Duodenal mucosa (tissue), 2 donors: Measurements from ENCODE around the gene MAML2.

ENCODE experiments used
- H3K27ac ChIP-seq: one replicate; pipeline ENCODE4 v1.7.0; 2013; ENCODE audit warnings: low read depth, low read length
- H3K27me3 ChIP-seq, 2 donors: one replicate each; pipeline ENCODE4 v1.7.0; 2013; ENCODE audit warnings: low read length in 2 of 2, control low read depth in 1 of 2; ENCODE audit not compliant: insufficient read depth in 2 of 2, control insufficient read depth in 1 of 2
- H3K36me3 ChIP-seq, 2 donors: one replicate each; pipeline ENCODE4 v1.7.0; 2013; ENCODE audit warnings: low read length in 2 of 2, control low read depth in 1 of 2; ENCODE audit not compliant: insufficient read depth in 2 of 2, control insufficient read depth in 1 of 2
- H3K4me1 ChIP-seq, 2 donors: one replicate each; pipeline ENCODE4 v1.7.0; 2013; ENCODE audit warnings: low read length in 2 of 2, control low read depth in 1 of 2; ENCODE audit not compliant: insufficient read depth in 2 of 2, control insufficient read depth in 1 of 2
- H3K4me3 ChIP-seq, 2 donors: one replicate each; pipeline ENCODE4 v1.7.0; 2013; ENCODE audit warnings: low read length in 2 of 2, low read depth in 1 of 2
- H3K9ac ChIP-seq, 2 donors: one replicate each; pipeline ENCODE4 v1.7.0; 2013; ENCODE audit warnings: low read length in 2 of 2, low read depth in 1 of 2
- H3K9me3 ChIP-seq, 2 donors: one replicate each; pipeline ENCODE4 v1.7.0; 2013; ENCODE audit warnings: low read length in 2 of 2, control low read depth in 1 of 2; ENCODE audit not compliant: control insufficient read depth in 1 of 2

Gene MAML2

GRCh38 chr11:96329855-96330510 is 13.0 kb downstream of the MAML2 start:
- H3K4me3 ChIP-seq: no peak overlapping the region
- no peaks in the 10 kb centered on the region for H3K36me3 ChIP-seq
- peaks cover 12 to 25% of the 10 kb centered on the region in 2 donors for H3K4me1 ChIP-seq
- H3K9ac ChIP-seq: no peak overlapping the region
- H3K9me3 ChIP-seq: no peaks in the 10 kb centered on the region
- H3K27ac ChIP-seq: no peak overlapping the region
- H3K27me3 ChIP-seq: no peaks in the 10 kb centered on the region

GRCh38 chr11:96329419-96329818 is 13.6 kb downstream of the MAML2 start:
- H3K4me1 ChIP-seq: peaks cover 12 to 25% of the 10 kb centered on the region in 2 donors
- H3K9me3 ChIP-seq: no peaks in the 10 kb centered on the region
- H3K9ac ChIP-seq: no peak overlapping the region
- no peak overlapping the region for H3K27ac ChIP-seq
- H3K27me3 ChIP-seq: no peaks in the 10 kb centered on the region
- H3K4me3 ChIP-seq: no peak overlapping the region
- no peaks in the 10 kb centered on the region for H3K36me3 ChIP-seq

- H3K4me1 ChIP-seq: peaks cover 12 to 25% of the 10 kb centered on the region in 2 donors
- no peak overlapping the region for H3K9ac ChIP-seq
- no peak overlapping the region for H3K27ac ChIP-seq
- no peak overlapping the region for H3K4me3 ChIP-seq
- no peaks in the 10 kb centered on the region for H3K36me3 ChIP-seq
- no peaks in the 10 kb centered on the region for H3K27me3 ChIP-seq
- H3K9me3 ChIP-seq: no peaks in the 10 kb centered on the region
These were observed 14.5 kb downstream of the MAML2 start for GRCh38 chr11:96328395-96329010.

GRCh38 chr11:96326959-96327358 is 16.0 kb downstream of the MAML2 start:
- Histone ChIP-seq H3K4me1 (peaks cover 1 to 10% of the 10 kb centered on the region in 2 donors), H3K36me3 (no peaks in the 10 kb centered on the region), H3K9ac (no peak overlapping the region), H3K27me3 (no peaks in the 10 kb centered on the region), H3K9me3 (no peaks in the 10 kb centered on the region), H3K27ac (no peak overlapping the region), H3K4me3 (no peak overlapping the region)

GRCh38 chr11:96324912-96325311 is 18.1 kb downstream of the MAML2 start:
- Histone ChIP-seq H3K9me3 (no peaks in the 10 kb centered on the region), H3K27ac (no peak overlapping the region), H3K9ac (no peak overlapping the region), H3K4me3 (no peak overlapping the region), H3K4me1 (peaks cover 0 to 6% of the 10 kb centered on the region in 2 donors), H3K27me3 (no peaks in the 10 kb centered on the region), H3K36me3 (no peaks in the 10 kb centered on the region)

- Histone ChIP-seq H3K9ac (no peak overlapping the region), H3K9me3 (no peaks in the 10 kb centered on the region), H3K36me3 (no peaks in the 10 kb centered on the region), H3K4me3 (no peak overlapping the region), H3K27me3 (no peaks in the 10 kb centered on the region), H3K27ac (no peak overlapping the region), H3K4me1 (no peaks in the 10 kb centered on the region)
These were observed 19.4 kb downstream of the MAML2 start for GRCh38 chr11:96323642-96323985.

- no peak overlapping the region for H3K9ac ChIP-seq
- H3K27me3 ChIP-seq: no peaks in the 10 kb centered on the region
- no peaks in the 10 kb centered on the region for H3K36me3 ChIP-seq
- H3K4me3 ChIP-seq: no peak overlapping the region
- H3K4me1 ChIP-seq: no peaks in the 10 kb centered on the region
- no peak overlapping the region for H3K27ac ChIP-seq
- no peaks in the 10 kb centered on the region for H3K9me3 ChIP-seq
These were observed 20.0 kb downstream of the MAML2 start for GRCh38 chr11:96322775-96323641.

- no peaks in the 10 kb centered on the region for H3K36me3 ChIP-seq
- no peaks in the 10 kb centered on the region for H3K27me3 ChIP-seq
- no peak overlapping the region for H3K9ac ChIP-seq
- H3K9me3 ChIP-seq: no peaks in the 10 kb centered on the region
- H3K4me1 ChIP-seq: no peaks in the 10 kb centered on the region
- H3K4me3 ChIP-seq: no peak overlapping the region
- no peak overlapping the region for H3K27ac ChIP-seq
These were observed 21.9 kb downstream of the MAML2 start for GRCh38 chr11:96321091-96321490.

- H3K36me3 ChIP-seq: no peaks in the 10 kb centered on the region
- peaks cover 0 to under 1% of the 10 kb centered on the region in 2 donors for H3K4me1 ChIP-seq
- H3K9me3 ChIP-seq: no peaks in the 10 kb centered on the region
- H3K4me3 ChIP-seq: no peak overlapping the region
- H3K9ac ChIP-seq: no peak overlapping the region
- H3K27ac ChIP-seq: no peak overlapping the region
- H3K27me3 ChIP-seq: no peaks in the 10 kb centered on the region
These were observed 22.9 kb downstream of the MAML2 start for GRCh38 chr11:96319898-96320656.
